ENCODE measurements around the gene METRNL. TPM values are rescaled to one million over a fixed set of nuclear protein-coding genes. Genes with fewer than 3 reads are reported as not detected.

METRNL gene
- total and polyA plus RNA-seq, 8 donors: 12.7 to 61.8 (median 19.2) TPM

- Histone ChIP-seq H3K36me3 (no peaks in the 10 kb centered on the region), H3K4me3 (no peak overlapping the region), H3K27ac (no peak overlapping the region), H3K9me3 (no peaks in the 10 kb centered on the region), H3K4me1 (peaks cover 0 to 15% of the 10 kb centered on the region in 2 donors), H3K27me3 (peaks cover 0 to 8% of the 10 kb centered on the region in 2 donors)
- DNase-seq: no peak
- intact Hi-C loops (cut with DNase I): no loop called here
- no peak for TF ChIP-seq CTCF (IDR thresholded peaks at IDR 0.05)
- no peak for ATAC-seq
These were observed 9.9 kb upstream of the METRNL start for GRCh38 chr17:83069571-83069906.

DNA sequence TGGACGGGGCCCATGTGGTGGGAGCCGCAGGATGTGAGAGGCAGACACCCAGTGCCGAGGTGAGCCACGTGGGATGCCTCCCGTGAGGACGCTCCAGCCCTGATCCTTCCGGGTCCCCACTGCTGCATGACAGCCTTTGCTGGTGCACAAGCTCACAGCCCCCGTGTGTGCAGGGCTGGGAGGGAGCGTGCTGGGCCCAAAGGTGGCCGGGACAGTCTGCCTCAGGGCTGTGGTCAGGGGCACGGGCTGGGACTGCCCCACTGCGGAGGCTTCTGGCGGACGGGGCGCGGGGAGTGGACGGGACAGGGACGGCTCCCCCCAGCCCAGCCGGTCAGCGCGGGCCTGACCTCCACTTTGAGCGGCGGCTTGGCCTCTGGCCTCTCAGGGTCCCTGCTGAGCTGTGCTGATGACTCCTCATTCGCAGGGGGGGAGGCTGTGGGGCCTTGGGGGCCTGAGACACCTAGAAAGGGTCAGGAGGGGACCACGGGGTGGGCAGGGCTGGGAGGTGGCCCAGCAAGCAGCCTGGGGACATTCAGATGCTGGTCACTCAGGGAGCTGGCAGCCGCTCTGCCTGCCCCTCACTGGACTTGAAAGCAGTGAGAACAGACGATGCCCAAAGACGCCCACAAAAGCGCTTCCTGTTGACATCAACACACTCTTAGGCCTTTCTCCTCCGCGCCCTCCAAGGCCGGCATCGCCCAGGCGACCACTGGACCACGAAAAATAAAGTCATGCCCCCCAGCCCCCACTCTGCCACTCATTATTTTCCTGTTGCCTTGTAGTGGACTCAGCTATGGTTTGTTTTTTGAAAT lies 9.3 kb upstream of the METRNL start:
- no peak overlapping the region for H3K4me3 ChIP-seq
- H3K27me3 ChIP-seq: peaks cover 0 to 8% of the 10 kb centered on the region in 2 donors
- no peak for TF ChIP-seq CTCF (IDR thresholded peaks at IDR 0.05)
- H3K27ac ChIP-seq: no peak overlapping the region
- H3K36me3 ChIP-seq: no peaks in the 10 kb centered on the region
- no peaks in the 10 kb centered on the region for H3K9me3 ChIP-seq
- DNase-seq: peak in 1 of 4 donors; percentile 81
- H3K4me1 ChIP-seq: peaks cover 0 to 15% of the 10 kb centered on the region in 2 donors
- no peak for ATAC-seq
- intact Hi-C loops (cut with DNase I): no loop called here

DNA sequence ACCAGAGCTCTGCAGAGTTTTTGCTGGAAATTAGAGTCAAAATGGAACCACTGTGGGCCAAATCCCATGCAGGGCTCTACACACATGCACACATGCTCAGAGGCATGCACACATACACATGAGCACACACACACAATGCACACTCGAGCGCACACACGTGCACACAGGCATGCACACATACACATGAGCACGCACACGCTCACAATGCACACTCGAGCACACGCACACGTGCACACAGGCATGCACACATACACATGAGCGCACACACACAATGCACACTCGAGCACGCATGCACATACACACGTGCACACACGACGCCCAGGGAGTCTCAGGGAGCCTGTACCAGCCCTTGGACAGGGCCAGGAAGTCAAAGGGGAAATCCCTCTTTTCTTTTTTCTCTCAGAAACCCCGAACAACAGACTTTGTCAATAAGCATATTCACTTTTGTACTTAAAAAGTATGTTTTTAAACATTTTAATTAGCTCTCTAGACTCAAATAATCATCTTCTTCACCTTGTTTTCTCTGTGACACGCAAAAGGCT lies 8.5 kb upstream of the METRNL start:
- DNase-seq (no peak), ATAC-seq (no peak)
- peaks cover 0 to 15% of the 10 kb centered on the region in 2 donors for H3K4me1 ChIP-seq
- peaks cover 0 to 8% of the 10 kb centered on the region in 2 donors for H3K27me3 ChIP-seq
- H3K4me3 ChIP-seq: no peak overlapping the region
- H3K9me3 ChIP-seq: no peaks in the 10 kb centered on the region
- no peak overlapping the region for H3K27ac ChIP-seq
- no peak for TF ChIP-seq CTCF (IDR thresholded peaks at IDR 0.05)
- intact Hi-C loops (cut with DNase I): no loop called here
- no peaks in the 10 kb centered on the region for H3K36me3 ChIP-seq

DNA sequence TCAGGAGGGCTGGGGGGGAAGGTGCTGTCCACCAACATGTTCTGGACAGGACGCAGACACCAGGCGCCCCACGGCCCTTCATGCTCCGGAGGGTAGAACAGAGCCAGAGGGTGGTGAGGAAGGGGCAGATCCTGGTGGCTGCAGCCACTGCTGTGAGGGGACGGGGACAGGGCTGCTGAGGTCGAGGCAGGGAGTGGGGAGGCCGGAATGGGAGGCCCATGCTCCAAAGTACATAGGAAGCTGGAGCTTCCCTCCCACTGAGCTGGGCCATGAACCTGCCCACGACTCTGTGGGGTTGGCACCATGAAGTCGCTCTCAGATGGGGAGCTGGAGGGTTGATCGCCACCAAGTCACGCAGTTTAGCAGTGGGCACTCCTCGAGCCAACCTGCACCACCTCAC lies 8.0 kb upstream of the METRNL start:
- no peaks in the 10 kb centered on the region for H3K36me3 ChIP-seq
- peaks cover 0 to 15% of the 10 kb centered on the region in 2 donors for H3K4me1 ChIP-seq
- no peak overlapping the region for H3K4me3 ChIP-seq
- TF ChIP-seq CTCF (IDR thresholded peaks at IDR 0.05): no peak
- peaks cover 0 to 11% of the 10 kb centered on the region in 2 donors for H3K27me3 ChIP-seq
- no peak for ATAC-seq
- intact Hi-C loops (cut with DNase I): no loop called here
- H3K27ac ChIP-seq: no peak overlapping the region
- H3K9me3 ChIP-seq: no peaks in the 10 kb centered on the region
- peak in 1 of 4 donors; percentile 57 for DNase-seq

- peak; percentile 4 for ATAC-seq
- DNase-seq: no peak
- H3K4me3 ChIP-seq: no peak overlapping the region
- no peak for TF ChIP-seq CTCF (IDR thresholded peaks at IDR 0.05)
- H3K36me3 ChIP-seq: no peaks in the 10 kb centered on the region
- H3K27me3 ChIP-seq: peaks cover 0 to 18% of the 10 kb centered on the region in 2 donors
- H3K9me3 ChIP-seq: no peaks in the 10 kb centered on the region
- intact Hi-C loops (cut with DNase I): no loop called here
- H3K4me1 ChIP-seq: peaks cover 0 to 15% of the 10 kb centered on the region in 2 donors
- H3K27ac ChIP-seq: no peak overlapping the region
These were observed 7.3 kb upstream of the METRNL start for GRCh38 chr17:83071966-83072562.
